K562 (cell line): ENCODE results near the gene IPPK. TPM values are rescaled to one million over a fixed set of nuclear protein-coding genes. Genes with fewer than 3 reads are reported as not detected.

Experiments used
- ATAC-seq: fragments of 200-7000 bp; cut with Tn5 transposase; 3 replicates; pipeline ENCODE4 v1.9.1; 2020; ENCODE audit warnings: moderate library complexity
- BruUV-seq: library from RNA; stranded (reverse); fragments of 400-500 nt; replicated peaks from 2 replicates; lab custom pipeline; 2021; lab: Mats Ljungman, UMichigan
- CTCF ChIA-PET: fragments of 300-600 bp; formaldehyde crosslinking; extraction: SDS; loops from one replicate; lab custom pipeline; 2021; ENCODE audit warnings: low intra/inter-chr PET ratio; lab: Yijun Ruan, JAX
- POLR2A ChIA-PET: fragments of 300-600, 350-650 bp; sonication (Branson Sonifier 250); formaldehyde crosslinking; extraction: SDS; loops from one replicate; lab custom pipeline; 2021; ENCODE audit warnings: antibody characterized with exemption, inconsistent platforms; lab: Yijun Ruan, JAX
- DNase-seq, 4 experiments: peaks; one replicate each; pipeline versions ENCODE4 v3.0.0 to v3.0.0-alpha.2; 2011 to 2018; ENCODE audit warnings: low spot score in 3 of 4, mixed read lengths in 3 of 4; ENCODE audit errors: extremely low read depth in 1 of 4
- FAIRE-seq: peaks from 2 replicates; lab custom pipeline; 2011; peaks lifted over from hg19 to GRCh38; lab: Jason Lieb, UNC
- H2AFZ ChIP-seq: 2 replicates; pipeline ENCODE4 v1.6.0; 2011; ENCODE audit warnings: low read depth, low read length, control low read depth, inconsistent platforms
- H3K27ac ChIP-seq: fragments of 200-600 bp; 3 replicates; pipeline ENCODE4 v1.8.0; 2011; ENCODE audit warnings: low read depth, mild to moderate bottlenecking, control low read depth, inconsistent platforms, low read length, moderate library complexity, mixed read lengths; ENCODE audit errors: extremely low read depth
- H3K27me3 ChIP-seq, 2 experiments: fragments of 300-600 bp in 1 of 2; 2 replicates in 1 of 2; 3 replicates in 1 of 2; pipeline versions ENCODE4 v1.6.0 to v1.8.0; 2011; ENCODE audit warnings: inconsistent platforms in 2 of 2, low read length in 2 of 2, mild to moderate bottlenecking in 1 of 2, mixed read lengths in 1 of 2, moderate library complexity in 1 of 2; ENCODE audit not compliant: control insufficient read depth in 2 of 2, insufficient read depth in 2 of 2
- H3K36me3 ChIP-seq: fragments of 300-600 bp; 3 replicates; pipeline ENCODE4 v1.8.0; 2011; ENCODE audit warnings: mild to moderate bottlenecking, low read length, inconsistent platforms; ENCODE audit not compliant: control insufficient read depth, insufficient read depth
- H3K4me1 ChIP-seq, 2 experiments: fragments of 200-600 bp in 1 of 2; replicated peaks in 1 of 2; 2 replicates in 1 of 2; 3 replicates in 1 of 2; pipeline versions ENCODE4 v1.5.1 to v1.8.0; 2011; ENCODE audit warnings: inconsistent platforms in 2 of 2, low read length in 2 of 2, mild to moderate bottlenecking in 1 of 2, mixed read lengths in 1 of 2, moderate library complexity in 1 of 2; ENCODE audit not compliant: control insufficient read depth in 2 of 2, insufficient read depth in 2 of 2
- H3K4me2 ChIP-seq: 2 replicates; pipeline ENCODE4 v1.6.1; 2011; ENCODE audit warnings: low read length, control low read depth, inconsistent platforms, mixed read lengths; ENCODE audit not compliant: insufficient read depth
- H3K4me3 ChIP-seq: fragments of 200-600 bp; sonication (generic), shearing (Covaris generic); 2 replicates; pipeline ENCODE4 v1.5.1; 2016; ENCODE audit warnings: control low read depth, inconsistent platforms
- H3K79me2 ChIP-seq: fragments of 200-600 bp; 3 replicates; pipeline ENCODE4 v1.8.0; 2011; ENCODE audit warnings: low read length, inconsistent platforms; ENCODE audit not compliant: control insufficient read depth, insufficient read depth
- H3K9ac ChIP-seq, 2 experiments: 2 replicates each; pipeline versions ENCODE4 v1.6.0 to v1.6.1; 2011; ENCODE audit warnings: low read depth in 2 of 2, low read length in 2 of 2, control low read depth in 1 of 2, inconsistent platforms in 1 of 2, mild to moderate bottlenecking in 1 of 2, mixed read lengths in 1 of 2; ENCODE audit not compliant: insufficient read depth in 1 of 2
- H3K9me1 ChIP-seq: one replicate; pipeline ENCODE4 v1.6.0; 2011; ENCODE audit warnings: inconsistent platforms, mild to moderate bottlenecking, low read length, moderate library complexity; ENCODE audit not compliant: control insufficient read depth, insufficient read depth
- H3K9me3 ChIP-seq: replicated peaks from 2 replicates; pipeline ENCODE4 v1.5.1; 2011; ENCODE audit warnings: low read depth, low read length, inconsistent platforms; ENCODE audit not compliant: control insufficient read depth, insufficient read depth
- H4K20me1 ChIP-seq: replicated peaks from 2 replicates; pipeline ENCODE4 v1.6.1; 2011; ENCODE audit warnings: low read length, inconsistent platforms, mixed read lengths; ENCODE audit not compliant: control insufficient read depth, insufficient read depth
- BCOR ChIP-seq: fragments of 450-650 bp; IDR thresholded peaks from 2 replicates; pipeline ENCODE4 v1.6.1; 2016
- CBX8 ChIP-seq: fragments of 200-600 bp; sonication (generic); IDR thresholded peaks from 2 replicates; pipeline ENCODE4 v1.6.1; 2012; ENCODE audit warnings: borderline replicate concordance, mixed run types, low read depth, mild to moderate bottlenecking, moderate library complexity, mixed read lengths, low read length, control low read depth, inconsistent platforms; ENCODE audit not compliant: poor library complexity, severe bottlenecking; ENCODE audit errors: extremely low read depth
- CHAMP1 ChIP-seq: fragments of 450-650 bp; IDR thresholded peaks from 2 replicates; pipeline ENCODE4 v1.6.1; 2016; ENCODE audit warnings: mild to moderate bottlenecking
- DPF2 ChIP-seq: fragments of 450-650 bp; IDR thresholded peaks from 2 replicates; pipeline ENCODE4 v1.6.1; 2016
- E2F5 ChIP-seq: sonication (generic); formaldehyde crosslinking; IDR thresholded peaks from 2 replicates; pipeline ENCODE4 v1.8.0; 2022; ENCODE audit warnings: mild to moderate bottlenecking, missing genetic modification reagents
- FOXM1 ChIP-seq, 2 experiments: fragments of 450-650 bp in 1 of 2; sonication (generic) in 1 of 2; formaldehyde crosslinking in 1 of 2; IDR thresholded peaks; 2 replicates each; pipeline versions ENCODE4 v1.6.1 to v1.9.0; 2017 to 2022; ENCODE audit warnings: low read depth in 2 of 2, mild to moderate bottlenecking in 2 of 2, missing genetic modification reagents in 1 of 2, moderate library complexity in 1 of 2
- FUS ChIP-seq: fragments of 200-400 bp; formaldehyde crosslinking; optimal IDR thresholded peaks from 2 replicates; pipeline ENCODE3; 2017; ENCODE audit warnings: low read depth, low read length
- HMGXB4 ChIP-seq: sonication (generic); formaldehyde crosslinking; IDR thresholded peaks from 2 replicates; pipeline ENCODE4 v1.8.1; 2023; ENCODE audit warnings: mild to moderate bottlenecking, missing genetic modification reagents
- JUNB ChIP-seq: fragments of 450-650 bp; formaldehyde crosslinking; conservative IDR thresholded peaks from 2 replicates; pipeline ENCODE4 v1.4.0; 2020; ENCODE audit warnings: mild to moderate bottlenecking
- MAX ChIP-seq: sonication (generic); formaldehyde crosslinking; IDR thresholded peaks from 2 replicates; pipeline ENCODE4 v1.9.0; 2022; ENCODE audit warnings: mild to moderate bottlenecking, missing genetic modification reagents
- NONO ChIP-seq, 2 experiments: fragments of 200-400 bp in 1 of 2; fragments of 450-650 bp in 1 of 2; formaldehyde crosslinking in 1 of 2; IDR thresholded peaks; 2 replicates each; pipeline ENCODE4 v1.6.1; 2017; ENCODE audit warnings: low read depth in 2 of 2, mild to moderate bottlenecking in 2 of 2, moderate library complexity in 2 of 2, low read length in 1 of 2
- NUFIP1 ChIP-seq: fragments of 450-650 bp; IDR thresholded peaks from 2 replicates; pipeline ENCODE4 v1.6.1; 2018; ENCODE audit not compliant: partially characterized antibody
- SMARCA4 ChIP-seq: fragments of 450-650 bp; IDR thresholded peaks from 2 replicates; pipeline ENCODE4 v1.6.1; 2016
- SRSF1 ChIP-seq: fragments of 200-400 bp; formaldehyde crosslinking; IDR thresholded peaks from 2 replicates; pipeline ENCODE4 v1.6.1; 2017; ENCODE audit warnings: mild to moderate bottlenecking, low read depth, low read length, moderate library complexity
- TAL1 ChIP-seq: fragments of 450-650 bp; IDR thresholded peaks from 2 replicates; pipeline ENCODE4 v1.6.1; 2016; ENCODE audit warnings: mild to moderate bottlenecking
- ZNF282 ChIP-seq: sonication (generic); formaldehyde crosslinking; IDR thresholded peaks from 2 replicates; pipeline ENCODE4 v1.8.1; 2023; ENCODE audit warnings: missing genetic modification reagents
- ZNF41 ChIP-seq: fragments of 250-450 bp; sonication (Bioruptor Pico); conservative IDR thresholded peaks from 2 replicates; pipeline ENCODE4 v1.4.0; 2020; ENCODE audit warnings: mild to moderate bottlenecking
- WGBS: fragments of 100-300 bp; shearing (Covaris generic); methylation state at CpG from one replicate; pipeline ENCODE4 v1.1.6; 2016; ENCODE audit warnings: low coverage, mixed read lengths; ENCODE audit not compliant: insufficient coverage; ENCODE audit errors: missing lambda C conversion rate; 5-methylcytosine and 5-hydroxymethylcytosine counted together
- in situ Hi-C: fragments of 300-500 bp; cut with MboI; formaldehyde crosslinking; loops from 4 replicates; pipeline ENCODE4 v1.15.0; 2018; ENCODE audit warnings: inconsistent platforms, mixed read lengths
- intact Hi-C: fragments of 100-400 bp; cut with micrococcal nuclease; formaldehyde crosslinking; loops from 2 replicates; pipeline ENCODE4 v1.14.2; 2022
- polyA plus RNA-seq, 8 experiments: library from polyadenylated mRNA; depleted of rRNA in 4 of 8; stranded (reverse) in 5 of 8; unstranded in 3 of 8; fragments of >200 nt; fragmentation: Nextera tagmentation in 2 of 8; fragmentation: Illumina TruSeq in 1 of 8; extraction: Ambion mirVana in 2 of 8; extraction: Trizol in 1 of 8; gene quantifications; 2 replicates each; pipeline versions ENCODE4 v1.2.1 to v1.2.3, GENCODE V29; 2011 to 2014; ENCODE audit warnings: inconsistent platforms in 1 of 8, missing spikeins in 1 of 8
- total RNA-seq, 7 experiments: library from RNA; depleted of rRNA in 6 of 7; stranded (reverse); fragments of >200 nt in 6 of 7; fragmentation: Illumina TruSeq in 2 of 7; extraction: Trizol in 2 of 7; gene quantifications; 2 replicates each; pipeline versions ENCODE4 v1.2.1 to v1.2.3, GENCODE V29; 2011 to 2021; ENCODE audit warnings: low replicate concordance in 1 of 7

Gene IPPK
- total and polyA plus RNA-seq, 9 of the 15 experiments (the other 6 are each of a cell fraction or from before 2014, with no cell fraction given): 3.1 to 22.2 (median 11.2) TPM

- TF ChIP-seq SRSF1 (no peak), CHAMP1 (no peak), BCOR (no peak), ZNF41 (CRISPR knock-in tag) (no peak), JUNB (CRISPR knock-in tag) (no peak), MAX (CRISPR knock-in tag) (no peak), FUS (no peak)
- TF ChIP-seq, all 486 proteins: peak for 0
Measured at GRCh38 chr9:92602413-92602812, 67.5 kb downstream of the IPPK start (continued).

GRCh38 chr9:92601451-92601850, 68.5 kb downstream of the IPPK start:
- BruUV-seq: no TSS peak
- CTCF ChIA-PET: no interaction called here
- 44% methylated on average over 12 of the region's 12 CpGs for WGBS
- TF ChIP-seq SMARCA4: no peak
- TF ChIP-seq DPF2: no peak
- no peak for TF ChIP-seq NONO (IDR thresholded peaks at IDR 0.05; ENCODE audit: low read depth in 2 of 2, low read length in 1 of 2)
- no peak for TF ChIP-seq TAL1
- no peak for TF ChIP-seq FOXM1 (IDR thresholded peaks at IDR 0.05; ENCODE audit: low read depth)
- TF ChIP-seq FOXM1 (CRISPR knock-in tag; IDR thresholded peaks at IDR 0.05; ENCODE audit: low read depth): no peak
- TF ChIP-seq ZNF282 (CRISPR knock-in tag): no peak
- no peak for TF ChIP-seq E2F5 (CRISPR knock-in tag)
- no peak for TF ChIP-seq HMGXB4
- TF ChIP-seq CBX8: no peak
- no peak for TF ChIP-seq NUFIP1

More at GRCh38 chr9:92601451-92601850, 68.5 kb downstream of the IPPK start:
- DNase-seq (no peak), FAIRE-seq (no peak), ATAC-seq (no peak)
- Histone ChIP-seq H3K9ac (peak overlapping the region in 1 of 2 experiments; percentile 18; a peak in 1 of 4 replicates), H2AFZ (no peak overlapping the region), H3K79me2 (no peaks in the 10 kb centered on the region), H3K36me3 (no peaks in the 10 kb centered on the region), H3K9me3 (no peaks in the 10 kb centered on the region; the same call in 1 of the 2 replicates), H3K27ac (no peak overlapping the region), H3K9me1 (no peaks in the 10 kb centered on the region), H3K4me2 (no peak overlapping the region), H4K20me1 (no peaks in the 10 kb centered on the region), H3K4me3 (no peak overlapping the region), H3K4me1 (no peaks in the 10 kb centered on the region), H3K27me3 (no peaks in the 10 kb centered on the region)
- in situ Hi-C loops (no loop called here), intact Hi-C loops (no loop called here)
- POLR2A ChIA-PET: interaction anchor here (0.6 to 1.2 kb wide), 4 partner anchors 8 to 312 kb away, joined by 3 to 6 read pairs (median 3); no protein-coding TSS in a partner anchor
